ENCODE measurements around the gene CLEC4E. TPM values are rescaled to one million over a fixed set of nuclear protein-coding genes. Genes with fewer than 3 reads are reported as not detected.
"Not testable (repeated sequence)": the region's sequence is repeated elsewhere in the genome, so short reads cannot be mapped to it uniquely, and the experiment has no call there.

Gene CLEC4E, protein sequence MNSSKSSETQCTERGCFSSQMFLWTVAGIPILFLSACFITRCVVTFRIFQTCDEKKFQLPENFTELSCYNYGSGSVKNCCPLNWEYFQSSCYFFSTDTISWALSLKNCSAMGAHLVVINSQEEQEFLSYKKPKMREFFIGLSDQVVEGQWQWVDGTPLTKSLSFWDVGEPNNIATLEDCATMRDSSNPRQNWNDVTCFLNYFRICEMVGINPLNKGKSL
- not detected in 2 replicates for total RNA-seq
- long read RNA-seq = 0 reads

DNA sequence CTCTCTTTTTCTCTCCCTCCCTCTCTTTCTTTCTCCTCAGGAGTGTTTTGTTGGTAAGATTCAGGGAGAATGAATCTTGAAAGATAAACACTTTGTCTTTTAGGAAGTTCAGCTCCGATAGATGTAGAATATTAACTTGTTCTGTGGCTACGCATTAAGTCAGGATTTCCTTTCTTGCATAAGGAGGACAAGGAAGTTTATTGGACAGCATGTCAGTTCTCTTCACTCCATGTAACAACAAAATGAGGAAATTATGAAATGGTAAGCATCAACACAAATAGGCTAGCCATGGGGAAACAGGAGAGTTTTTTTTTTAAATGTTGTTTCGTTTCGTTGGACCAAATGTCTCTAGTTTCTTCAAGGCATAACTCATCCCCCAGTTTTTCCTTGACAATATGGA is at the start of gene CLEC4E:
Gene CLEC4E (minus strand): TSS at position 75 of the 400 bp plus-strand sequence. CDS start 108 bp downstream, outside the sequence.
- not testable (repeated sequence) for DNase-seq (ENCODE audit: extremely low spot score, unreplicated experiment); H3K27ac Mint-ChIP-seq (ENCODE audit: unreplicated experiment); H3K4me3 Mint-ChIP-seq (ENCODE audit: unreplicated experiment); H3K9me3 Mint-ChIP-seq (ENCODE audit: unreplicated experiment); H3K4me1 Mint-ChIP-seq (ENCODE audit: unreplicated experiment); H3K36me3 Mint-ChIP-seq (ENCODE audit: unreplicated experiment)
- peaks cover 14% of the 10 kb centered on the region for H3K27me3 Mint-ChIP-seq (ENCODE audit: unreplicated experiment)

- no peaks in the 10 kb centered on the region for H3K9me3 Mint-ChIP-seq (ENCODE audit: unreplicated experiment)
- H3K27ac Mint-ChIP-seq (ENCODE audit: unreplicated experiment) = no peak overlapping the region
- no peaks in the 10 kb centered on the region for H3K4me1 Mint-ChIP-seq (ENCODE audit: unreplicated experiment)
- no peaks in the 10 kb centered on the region for H3K27me3 Mint-ChIP-seq (ENCODE audit: unreplicated experiment)
- H3K4me3 Mint-ChIP-seq (ENCODE audit: unreplicated experiment) = no peak overlapping the region
- DNase-seq (ENCODE audit: extremely low spot score, unreplicated experiment) = no peak
- no peak for TF ChIP-seq CTCF (IDR thresholded peaks at IDR 0.05)
- no peaks in the 10 kb centered on the region for H3K36me3 Mint-ChIP-seq (ENCODE audit: unreplicated experiment)
These were observed 49.0 kb upstream of the CLEC4E start for GRCh38 chr12:8589679-8590078.

DNA sequence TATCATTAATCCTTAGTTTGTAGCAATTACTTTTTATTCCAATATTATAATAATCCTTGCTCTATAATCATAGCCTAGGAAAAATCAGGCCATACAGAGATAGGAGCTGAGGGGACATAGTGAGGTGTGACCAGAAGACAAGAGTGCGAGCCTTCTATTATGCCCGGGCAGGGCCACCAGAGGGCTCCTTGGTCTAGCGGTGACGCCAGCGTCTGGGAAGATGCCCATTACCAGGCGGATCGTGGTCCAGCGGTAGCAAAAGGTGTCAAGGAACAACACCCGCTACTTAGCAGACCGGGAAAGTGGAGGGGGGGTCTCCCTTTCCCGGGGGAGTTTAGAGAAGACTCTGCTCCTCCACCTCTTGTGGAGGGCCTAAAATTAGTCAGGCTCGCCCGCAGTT is 43.8 kb upstream of the CLEC4E start:
- H3K36me3 Mint-ChIP-seq (ENCODE audit: unreplicated experiment); DNase-seq (ENCODE audit: extremely low spot score, unreplicated experiment); H3K9me3 Mint-ChIP-seq (ENCODE audit: unreplicated experiment); H3K27ac Mint-ChIP-seq (ENCODE audit: unreplicated experiment); H3K4me3 Mint-ChIP-seq (ENCODE audit: unreplicated experiment); H3K4me1 Mint-ChIP-seq (ENCODE audit: unreplicated experiment); H3K27me3 Mint-ChIP-seq (ENCODE audit: unreplicated experiment): not testable (repeated sequence)

DNA sequence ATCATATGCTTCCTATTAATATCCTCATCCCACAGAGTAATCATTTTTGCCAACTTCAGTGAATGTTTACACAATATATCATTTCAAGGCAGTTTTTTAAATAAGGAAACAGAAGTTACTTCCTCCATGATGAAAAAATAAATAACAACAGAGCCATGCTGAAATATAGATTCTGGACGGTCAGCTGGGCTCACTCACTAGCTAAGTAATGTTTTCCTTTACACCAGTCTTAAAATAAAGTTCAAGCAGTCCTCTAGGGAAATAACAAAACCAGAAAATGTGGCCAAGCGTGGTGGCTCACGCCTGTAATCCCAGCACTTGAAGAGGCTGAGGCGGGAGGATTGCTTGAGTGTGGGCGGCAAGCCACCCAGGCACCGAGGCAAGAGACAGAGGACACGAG is 43.3 kb upstream of the CLEC4E start:
- no peaks in the 10 kb centered on the region for H3K9me3 Mint-ChIP-seq (ENCODE audit: unreplicated experiment)
- TF ChIP-seq CTCF (IDR thresholded peaks at IDR 0.05) = no peak
- no peak for DNase-seq (ENCODE audit: extremely low spot score, unreplicated experiment)
- no peaks in the 10 kb centered on the region for H3K4me1 Mint-ChIP-seq (ENCODE audit: unreplicated experiment)
- no peaks in the 10 kb centered on the region for H3K27me3 Mint-ChIP-seq (ENCODE audit: unreplicated experiment)
- H3K27ac Mint-ChIP-seq (ENCODE audit: unreplicated experiment) = no peak overlapping the region
- H3K36me3 Mint-ChIP-seq (ENCODE audit: unreplicated experiment) = no peaks in the 10 kb centered on the region
- H3K4me3 Mint-ChIP-seq (ENCODE audit: unreplicated experiment) = no peak overlapping the region

DNA sequence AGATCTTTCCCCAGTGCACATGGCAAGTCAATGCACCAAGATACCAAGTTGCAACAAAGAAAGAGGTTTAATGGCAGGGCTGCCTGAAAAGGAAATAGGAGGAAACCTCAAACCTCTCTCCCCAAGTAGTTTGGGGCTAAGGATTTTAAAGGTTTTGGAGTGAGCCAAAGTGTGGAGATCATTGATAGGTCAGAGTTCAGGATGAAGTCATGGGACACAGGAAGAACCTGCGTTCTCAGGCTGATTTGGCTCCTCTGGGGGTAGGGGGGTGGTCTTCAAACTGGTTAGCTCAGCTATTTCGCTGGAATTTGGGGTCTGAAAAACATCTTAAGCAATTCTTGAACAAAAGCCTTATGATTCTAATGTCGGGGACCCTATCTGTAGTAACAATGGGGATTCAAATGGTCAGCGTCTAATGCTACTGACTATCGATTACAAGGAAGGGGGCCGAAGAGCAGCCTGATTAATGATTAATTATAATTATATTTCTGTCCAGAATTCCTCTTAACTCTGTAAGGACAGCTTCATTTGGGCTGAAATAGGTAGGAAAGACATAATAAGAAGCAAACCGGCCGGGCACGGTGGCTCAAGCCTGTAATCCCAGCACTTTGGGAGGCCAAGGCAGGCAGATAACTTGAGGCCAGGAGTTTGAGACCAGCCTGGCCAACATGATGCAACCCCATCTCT is 40.5 kb upstream of the CLEC4E start:
- no peaks in the 10 kb centered on the region for H3K36me3 Mint-ChIP-seq (ENCODE audit: unreplicated experiment)
- no peak overlapping the region for H3K4me3 Mint-ChIP-seq (ENCODE audit: unreplicated experiment)
- H3K27me3 Mint-ChIP-seq (ENCODE audit: unreplicated experiment) = no peaks in the 10 kb centered on the region
- no peaks in the 10 kb centered on the region for H3K9me3 Mint-ChIP-seq (ENCODE audit: unreplicated experiment)
- H3K27ac Mint-ChIP-seq (ENCODE audit: unreplicated experiment) = no peak overlapping the region
- DNase-seq (ENCODE audit: extremely low spot score, unreplicated experiment) = no peak
- TF ChIP-seq CTCF (IDR thresholded peaks at IDR 0.05) = no peak
- no peaks in the 10 kb centered on the region for H3K4me1 Mint-ChIP-seq (ENCODE audit: unreplicated experiment)

- no peak for DNase-seq (ENCODE audit: extremely low spot score, unreplicated experiment)
- H3K27me3 Mint-ChIP-seq (ENCODE audit: unreplicated experiment) = no peaks in the 10 kb centered on the region
- no peaks in the 10 kb centered on the region for H3K4me1 Mint-ChIP-seq (ENCODE audit: unreplicated experiment)
- H3K36me3 Mint-ChIP-seq (ENCODE audit: unreplicated experiment) = no peaks in the 10 kb centered on the region
- no peak overlapping the region for H3K27ac Mint-ChIP-seq (ENCODE audit: unreplicated experiment)
- H3K4me3 Mint-ChIP-seq (ENCODE audit: unreplicated experiment) = no peak overlapping the region
- TF ChIP-seq CTCF (IDR thresholded peaks at IDR 0.05) = no peak
- H3K9me3 Mint-ChIP-seq (ENCODE audit: unreplicated experiment) = no peaks in the 10 kb centered on the region
These were observed 37.2 kb upstream of the CLEC4E start for GRCh38 chr12:8577879-8578278.

Data from osteocyte (in vitro differentiated cells).